ENCODE measurements around the gene ALG12. TPM values are rescaled to one million over a fixed set of nuclear protein-coding genes. Genes with fewer than 3 reads are reported as not detected.

The ALG12 gene
- total RNA-seq, 1 experiment from 2014 or later, result 18.2 TPM

DNA sequence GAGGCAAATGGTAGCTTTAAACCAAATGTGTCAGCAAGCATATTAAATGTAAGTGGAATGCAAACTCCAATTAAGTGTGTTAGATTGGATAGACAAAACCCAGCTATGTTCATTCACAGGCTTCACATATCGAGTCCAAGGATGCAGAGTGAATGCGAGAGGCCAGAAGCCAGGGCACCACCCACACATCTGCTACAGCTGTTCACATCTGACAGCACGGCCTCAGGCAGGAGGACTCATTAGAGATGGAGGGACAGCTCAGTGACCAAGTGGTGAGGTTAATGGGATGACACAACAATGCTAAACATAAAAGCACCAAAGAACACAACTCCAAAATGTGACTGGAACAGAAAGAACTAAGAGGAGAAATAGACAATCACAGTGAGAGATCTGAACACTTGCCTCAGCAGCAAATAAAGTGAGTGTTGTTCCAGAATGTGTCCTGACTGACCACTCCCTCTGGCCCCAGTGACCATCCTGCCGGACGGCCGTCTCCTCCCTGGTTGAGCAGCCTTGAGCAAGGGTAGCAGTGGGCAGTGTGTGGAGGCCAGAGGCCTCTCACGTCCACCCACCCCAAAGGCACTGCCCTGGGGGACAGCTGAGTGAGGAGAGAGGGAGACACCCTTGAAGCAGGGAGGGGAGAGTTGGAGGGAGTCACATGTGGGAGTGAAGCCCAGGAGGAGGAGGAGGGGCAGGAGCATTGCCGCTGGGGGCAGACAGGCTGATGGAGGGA lies 23.8 kb downstream of the ALG12 start:
- intact Hi-C loops (cut with micrococcal nuclease), result no loop called here
- BruUV-seq (replicated peaks), result no TSS peak
- H3K27ac Mint-ChIP-seq (ENCODE audit: low read depth, unreplicated experiment), result peak overlapping the region; percentile 1
- H3K36me3 Mint-ChIP-seq (ENCODE audit: insufficient read depth, unreplicated experiment), result peaks cover 57% of the 10 kb centered on the region
- H3K4me3 Mint-ChIP-seq (ENCODE audit: unreplicated experiment), result no peak overlapping the region
- ChIA-PET CTCF (no interaction called here), POLR2A (interaction anchor here (0.7 kb wide), 1 partner anchor 40 kb away, joined by 3 read pairs; no protein-coding TSS in a partner anchor)
- no peaks in the 10 kb centered on the region for H3K27me3 Mint-ChIP-seq (ENCODE audit: insufficient read depth, unreplicated experiment)
- peak; percentile 13 for DNase-seq (ENCODE audit: unreplicated experiment)
- H3K9me3 Mint-ChIP-seq (ENCODE audit: unreplicated experiment), result peaks cover 7% of the 10 kb centered on the region
- no peak for TF ChIP-seq CTCF (IDR thresholded peaks at IDR 0.05; ENCODE audit: unreplicated experiment)
- peaks cover 7% of the 10 kb centered on the region for H3K4me1 Mint-ChIP-seq (ENCODE audit: insufficient read depth, unreplicated experiment)

- no peak for DNase-seq (ENCODE audit: unreplicated experiment)
- no peak for TF ChIP-seq CTCF (IDR thresholded peaks at IDR 0.05; ENCODE audit: unreplicated experiment)
- Mint-ChIP-seq H3K27me3 (ENCODE audit: insufficient read depth, unreplicated experiment) (no peaks in the 10 kb centered on the region), H3K27ac (ENCODE audit: low read depth, unreplicated experiment) (no peak overlapping the region), H3K36me3 (ENCODE audit: insufficient read depth, unreplicated experiment) (peaks cover 63% of the 10 kb centered on the region), H3K4me1 (ENCODE audit: insufficient read depth, unreplicated experiment) (peaks cover 7% of the 10 kb centered on the region), H3K9me3 (ENCODE audit: unreplicated experiment) (peaks cover 7% of the 10 kb centered on the region), H3K4me3 (ENCODE audit: unreplicated experiment) (no peak overlapping the region)
- CTCF ChIA-PET, result no interaction called here
- no TSS peak for BruUV-seq (replicated peaks)
- intact Hi-C loops (cut with micrococcal nuclease), result no loop called here
- POLR2A ChIA-PET, result interaction anchor here (1.0 kb wide), 1 partner anchor 92 kb away, joined by 3 read pairs; no protein-coding TSS in a partner anchor
Measured at GRCh38 chr22:49893025-49893424, 25.2 kb downstream of the ALG12 start.

GRCh38 chr22:49892226-49892899 lies 25.9 kb downstream of the ALG12 start:
- TF ChIP-seq CTCF (IDR thresholded peaks at IDR 0.05; ENCODE audit: unreplicated experiment), result no peak
- Mint-ChIP-seq H3K4me3 (ENCODE audit: unreplicated experiment) (no peak overlapping the region), H3K27ac (ENCODE audit: low read depth, unreplicated experiment) (no peak overlapping the region), H3K36me3 (ENCODE audit: insufficient read depth, unreplicated experiment) (peaks cover 65% of the 10 kb centered on the region), H3K27me3 (ENCODE audit: insufficient read depth, unreplicated experiment) (no peaks in the 10 kb centered on the region), H3K9me3 (ENCODE audit: unreplicated experiment) (peaks cover 7% of the 10 kb centered on the region), H3K4me1 (ENCODE audit: insufficient read depth, unreplicated experiment) (peaks cover 7% of the 10 kb centered on the region)
- intact Hi-C loops (cut with micrococcal nuclease), result no loop called here
- ChIA-PET CTCF (interaction anchor here (0.7 kb wide), 1 partner anchor 200 kb away, joined by 3 read pairs; no protein-coding TSS in a partner anchor), POLR2A (interaction anchor here (0.9 to 1.0 kb wide), 2 partner anchors 10 to 91 kb away, joined by 3 to 4 read pairs; no protein-coding TSS in a partner anchor)
- DNase-seq (ENCODE audit: unreplicated experiment), result no peak
- BruUV-seq (replicated peaks), result no TSS peak

- CTCF ChIA-PET, result interaction anchor here (0.7 kb wide), 1 partner anchor 32 kb away, joined by 3 read pairs; no protein-coding TSS in a partner anchor
- H3K27ac Mint-ChIP-seq (ENCODE audit: low read depth, unreplicated experiment), result no peak overlapping the region
- POLR2A ChIA-PET, result no interaction called here
- H3K36me3 Mint-ChIP-seq (ENCODE audit: insufficient read depth, unreplicated experiment), result peaks cover 67% of the 10 kb centered on the region
- peaks cover 7% of the 10 kb centered on the region for H3K9me3 Mint-ChIP-seq (ENCODE audit: unreplicated experiment)
- H3K4me1 Mint-ChIP-seq (ENCODE audit: insufficient read depth, unreplicated experiment), result peaks cover 7% of the 10 kb centered on the region
- no peak for TF ChIP-seq CTCF (IDR thresholded peaks at IDR 0.05; ENCODE audit: unreplicated experiment)
- intact Hi-C loops (cut with micrococcal nuclease), result no loop called here
- BruUV-seq (replicated peaks), result no TSS peak
- H3K27me3 Mint-ChIP-seq (ENCODE audit: insufficient read depth, unreplicated experiment), result no peaks in the 10 kb centered on the region
- DNase-seq (ENCODE audit: unreplicated experiment), result no peak
- no peak overlapping the region for H3K4me3 Mint-ChIP-seq (ENCODE audit: unreplicated experiment)
Measured at GRCh38 chr22:49889071-49889470, 29.2 kb downstream of the ALG12 start.

Measured in MCF 10A (cell line).